ENCODE data around the gene TLL2. TPM values are rescaled to one million over a fixed set of nuclear protein-coding genes. Genes with fewer than 3 reads are reported as not detected.

The TLL2 gene
- total RNA-seq, 1 experiment from 2014 or later: 9.1 TPM

DNA sequence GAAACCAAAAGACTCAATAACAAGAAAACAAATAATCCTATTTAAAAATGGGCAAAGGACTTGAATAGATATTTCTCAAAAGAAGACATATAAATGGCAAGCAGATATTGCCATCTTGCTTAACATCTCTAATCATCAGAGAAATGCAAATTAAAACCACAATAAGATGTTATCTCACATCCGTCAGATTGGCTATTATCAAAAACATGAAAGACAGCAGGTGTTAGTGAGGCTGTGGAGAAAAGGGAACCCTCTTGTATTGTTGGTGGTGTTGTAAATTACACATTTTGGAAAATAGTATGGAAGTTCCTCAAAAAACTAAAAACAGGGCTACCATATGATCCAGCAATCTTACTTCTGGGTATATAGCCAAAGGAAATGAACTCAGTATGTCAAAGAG, 180.6 kb downstream of the TLL2 start:
- Mint-ChIP-seq H3K36me3 (no peaks in the 10 kb centered on the region), H3K4me3 (no peak overlapping the region), H3K9me3 (no peaks in the 10 kb centered on the region), H3K27me3 (ENCODE audit: low read depth) (peaks cover 8% of the 10 kb centered on the region), H3K27ac (no peak overlapping the region), H3K4me1 (peaks cover 18% of the 10 kb centered on the region)
- DNase-seq (ENCODE audit: low spot score) (no peak), ATAC-seq (no peak)
- ChIA-PET POLR2A (no interaction called here), CTCF (interaction anchor here (1.9 kb wide), 1 partner anchor 38 kb away, joined by 9 read pairs; no protein-coding TSS in a partner anchor)
- TF ChIP-seq ZNF121 (CRISPR knock-in tag; IDR thresholded peaks at IDR 0.05) (no peak), CDX4 (CRISPR knock-in tag; IDR thresholded peaks at IDR 0.05; ENCODE audit: borderline replicate concordance) (no peak), HMGA2 (CRISPR knock-in tag; IDR thresholded peaks at IDR 0.05) (no peak), NFATC4 (CRISPR knock-in tag; IDR thresholded peaks at IDR 0.05) (no peak), TP53 (CRISPR knock-in tag; IDR thresholded peaks at IDR 0.05) (no peak), JUN (CRISPR knock-in tag; IDR thresholded peaks at IDR 0.05) (no peak), GABPB1 (CRISPR knock-in tag; IDR thresholded peaks at IDR 0.05) (no peak), TEAD4 (CRISPR knock-in tag; IDR thresholded peaks at IDR 0.05) (no peak), ZNF423 (CRISPR knock-in tag; IDR thresholded peaks at IDR 0.05) (no peak), ZNF263 (CRISPR knock-in tag; IDR thresholded peaks at IDR 0.05; ENCODE audit: low read depth) (no peak), ATF1 (CRISPR knock-in tag; IDR thresholded peaks at IDR 0.05) (no peak), IRF2 (CRISPR knock-in tag; IDR thresholded peaks at IDR 0.05; ENCODE audit: borderline replicate concordance, low read depth) (no peak), ZNF396 (CRISPR knock-in tag; IDR thresholded peaks at IDR 0.05; ENCODE audit: borderline replicate concordance) (no peak), CREB1 (CRISPR knock-in tag; IDR thresholded peaks at IDR 0.05) (no peak)
- TF ChIP-seq, protein P1, sequence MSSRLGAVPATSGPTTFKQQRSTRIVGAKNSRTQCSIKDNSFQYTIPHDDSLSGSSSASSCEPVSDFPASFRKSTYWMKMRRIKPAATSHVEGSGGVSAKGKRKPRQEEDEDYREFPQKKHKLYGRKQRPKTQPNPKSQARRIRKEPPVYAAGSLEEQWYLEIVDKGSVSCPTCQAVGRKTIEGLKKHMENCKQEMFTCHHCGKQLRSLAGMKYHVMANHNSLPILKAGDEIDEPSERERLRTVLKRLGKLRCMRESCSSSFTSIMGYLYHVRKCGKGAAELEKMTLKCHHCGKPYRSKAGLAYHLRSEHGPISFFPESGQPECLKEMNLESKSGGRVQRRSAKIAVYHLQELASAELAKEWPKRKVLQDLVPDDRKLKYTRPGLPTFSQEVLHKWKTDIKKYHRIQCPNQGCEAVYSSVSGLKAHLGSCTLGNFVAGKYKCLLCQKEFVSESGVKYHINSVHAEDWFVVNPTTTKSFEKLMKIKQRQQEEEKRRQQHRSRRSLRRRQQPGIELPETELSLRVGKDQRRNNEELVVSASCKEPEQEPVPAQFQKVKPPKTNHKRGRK (CRISPR knock-in tag; IDR thresholded peaks at IDR 0.05; ENCODE audit: borderline replicate concordance): no peak
- TF ChIP-seq, protein P2, sequence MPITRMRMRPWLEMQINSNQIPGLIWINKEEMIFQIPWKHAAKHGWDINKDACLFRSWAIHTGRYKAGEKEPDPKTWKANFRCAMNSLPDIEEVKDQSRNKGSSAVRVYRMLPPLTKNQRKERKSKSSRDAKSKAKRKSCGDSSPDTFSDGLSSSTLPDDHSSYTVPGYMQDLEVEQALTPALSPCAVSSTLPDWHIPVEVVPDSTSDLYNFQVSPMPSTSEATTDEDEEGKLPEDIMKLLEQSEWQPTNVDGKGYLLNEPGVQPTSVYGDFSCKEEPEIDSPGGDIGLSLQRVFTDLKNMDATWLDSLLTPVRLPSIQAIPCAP (CRISPR knock-in tag; IDR thresholded peaks at IDR 0.05): no peak
- TF ChIP-seq, protein P3, sequence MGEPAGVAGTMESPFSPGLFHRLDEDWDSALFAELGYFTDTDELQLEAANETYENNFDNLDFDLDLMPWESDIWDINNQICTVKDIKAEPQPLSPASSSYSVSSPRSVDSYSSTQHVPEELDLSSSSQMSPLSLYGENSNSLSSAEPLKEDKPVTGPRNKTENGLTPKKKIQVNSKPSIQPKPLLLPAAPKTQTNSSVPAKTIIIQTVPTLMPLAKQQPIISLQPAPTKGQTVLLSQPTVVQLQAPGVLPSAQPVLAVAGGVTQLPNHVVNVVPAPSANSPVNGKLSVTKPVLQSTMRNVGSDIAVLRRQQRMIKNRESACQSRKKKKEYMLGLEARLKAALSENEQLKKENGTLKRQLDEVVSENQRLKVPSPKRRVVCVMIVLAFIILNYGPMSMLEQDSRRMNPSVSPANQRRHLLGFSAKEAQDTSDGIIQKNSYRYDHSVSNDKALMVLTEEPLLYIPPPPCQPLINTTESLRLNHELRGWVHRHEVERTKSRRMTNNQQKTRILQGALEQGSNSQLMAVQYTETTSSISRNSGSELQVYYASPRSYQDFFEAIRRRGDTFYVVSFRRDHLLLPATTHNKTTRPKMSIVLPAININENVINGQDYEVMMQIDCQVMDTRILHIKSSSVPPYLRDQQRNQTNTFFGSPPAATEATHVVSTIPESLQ (CRISPR knock-in tag; IDR thresholded peaks at IDR 0.05): no peak
- TF ChIP-seq, protein P4, sequence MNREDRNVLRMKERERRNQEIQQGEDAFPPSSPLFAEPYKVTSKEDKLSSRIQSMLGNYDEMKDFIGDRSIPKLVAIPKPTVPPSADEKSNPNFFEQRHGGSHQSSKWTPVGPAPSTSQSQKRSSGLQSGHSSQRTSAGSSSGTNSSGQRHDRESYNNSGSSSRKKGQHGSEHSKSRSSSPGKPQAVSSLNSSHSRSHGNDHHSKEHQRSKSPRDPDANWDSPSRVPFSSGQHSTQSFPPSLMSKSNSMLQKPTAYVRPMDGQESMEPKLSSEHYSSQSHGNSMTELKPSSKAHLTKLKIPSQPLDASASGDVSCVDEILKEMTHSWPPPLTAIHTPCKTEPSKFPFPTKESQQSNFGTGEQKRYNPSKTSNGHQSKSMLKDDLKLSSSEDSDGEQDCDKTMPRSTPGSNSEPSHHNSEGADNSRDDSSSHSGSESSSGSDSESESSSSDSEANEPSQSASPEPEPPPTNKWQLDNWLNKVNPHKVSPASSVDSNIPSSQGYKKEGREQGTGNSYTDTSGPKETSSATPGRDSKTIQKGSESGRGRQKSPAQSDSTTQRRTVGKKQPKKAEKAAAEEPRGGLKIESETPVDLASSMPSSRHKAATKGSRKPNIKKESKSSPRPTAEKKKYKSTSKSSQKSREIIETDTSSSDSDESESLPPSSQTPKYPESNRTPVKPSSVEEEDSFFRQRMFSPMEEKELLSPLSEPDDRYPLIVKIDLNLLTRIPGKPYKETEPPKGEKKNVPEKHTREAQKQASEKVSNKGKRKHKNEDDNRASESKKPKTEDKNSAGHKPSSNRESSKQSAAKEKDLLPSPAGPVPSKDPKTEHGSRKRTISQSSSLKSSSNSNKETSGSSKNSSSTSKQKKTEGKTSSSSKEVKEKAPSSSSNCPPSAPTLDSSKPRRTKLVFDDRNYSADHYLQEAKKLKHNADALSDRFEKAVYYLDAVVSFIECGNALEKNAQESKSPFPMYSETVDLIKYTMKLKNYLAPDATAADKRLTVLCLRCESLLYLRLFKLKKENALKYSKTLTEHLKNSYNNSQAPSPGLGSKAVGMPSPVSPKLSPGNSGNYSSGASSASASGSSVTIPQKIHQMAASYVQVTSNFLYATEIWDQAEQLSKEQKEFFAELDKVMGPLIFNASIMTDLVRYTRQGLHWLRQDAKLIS (CRISPR knock-in tag; IDR thresholded peaks at IDR 0.05; ENCODE audit: borderline replicate concordance): no peak
- TF ChIP-seq, protein P5, sequence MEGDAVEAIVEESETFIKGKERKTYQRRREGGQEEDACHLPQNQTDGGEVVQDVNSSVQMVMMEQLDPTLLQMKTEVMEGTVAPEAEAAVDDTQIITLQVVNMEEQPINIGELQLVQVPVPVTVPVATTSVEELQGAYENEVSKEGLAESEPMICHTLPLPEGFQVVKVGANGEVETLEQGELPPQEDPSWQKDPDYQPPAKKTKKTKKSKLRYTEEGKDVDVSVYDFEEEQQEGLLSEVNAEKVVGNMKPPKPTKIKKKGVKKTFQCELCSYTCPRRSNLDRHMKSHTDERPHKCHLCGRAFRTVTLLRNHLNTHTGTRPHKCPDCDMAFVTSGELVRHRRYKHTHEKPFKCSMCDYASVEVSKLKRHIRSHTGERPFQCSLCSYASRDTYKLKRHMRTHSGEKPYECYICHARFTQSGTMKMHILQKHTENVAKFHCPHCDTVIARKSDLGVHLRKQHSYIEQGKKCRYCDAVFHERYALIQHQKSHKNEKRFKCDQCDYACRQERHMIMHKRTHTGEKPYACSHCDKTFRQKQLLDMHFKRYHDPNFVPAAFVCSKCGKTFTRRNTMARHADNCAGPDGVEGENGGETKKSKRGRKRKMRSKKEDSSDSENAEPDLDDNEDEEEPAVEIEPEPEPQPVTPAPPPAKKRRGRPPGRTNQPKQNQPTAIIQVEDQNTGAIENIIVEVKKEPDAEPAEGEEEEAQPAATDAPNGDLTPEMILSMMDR (IDR thresholded peaks at IDR 0.05): no peak
- TF ChIP-seq, protein P6, sequence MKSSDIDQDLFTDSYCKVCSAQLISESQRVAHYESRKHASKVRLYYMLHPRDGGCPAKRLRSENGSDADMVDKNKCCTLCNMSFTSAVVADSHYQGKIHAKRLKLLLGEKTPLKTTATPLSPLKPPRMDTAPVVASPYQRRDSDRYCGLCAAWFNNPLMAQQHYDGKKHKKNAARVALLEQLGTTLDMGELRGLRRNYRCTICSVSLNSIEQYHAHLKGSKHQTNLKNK (CRISPR knock-in tag; IDR thresholded peaks at IDR 0.05): no peak

Data from WTC11 (cell line).